Gastrocnemius medialis (tissue), 4 donors: ENCODE data around the gene FITM1. TPM values are rescaled to one million over a fixed set of nuclear protein-coding genes. Genes with fewer than 3 reads are reported as not detected.

Source experiments
- ATAC-seq, 2 donors: fragments of 150-250 bp; one replicate each; pipeline ENCODE4 v1.9.1; 2016
- DNase-seq, 2 donors: peaks; one replicate each; pipeline ENCODE4 v3.0.0-alpha.2; 2019
- H3K27ac ChIP-seq, 4 donors: fragments of 200-600 bp; sonication (generic); 1 replicate in 1 of 4; 2 replicates in 3 of 4; pipeline ENCODE4 v1.5.1; 2016 to 2018; ENCODE audit warnings: mild to moderate bottlenecking in 2 of 4, moderate library complexity in 1 of 4
- H3K27me3 ChIP-seq, 3 donors: fragments of 200-600 bp; sonication (generic) in 2 of 3; 1 replicate in 1 of 3; 2 replicates in 2 of 3; pipeline versions ENCODE4 v1.5.1 to v1.6.0; 2016 to 2019; ENCODE audit warnings: mild to moderate bottlenecking in 1 of 3, moderate library complexity in 1 of 3
- H3K36me3 ChIP-seq, 2 donors: fragments of 200-600 bp; sonication (generic) in 1 of 2; one replicate each; pipeline ENCODE4 v1.5.1; 2017 to 2018
- H3K4me1 ChIP-seq, 2 donors: fragments of 200-600 bp; sonication (generic) in 1 of 2; one replicate each; pipeline ENCODE4 v1.5.1; 2016 to 2017; ENCODE audit warnings: mild to moderate bottlenecking in 2 of 2
- H3K4me3 ChIP-seq, 4 donors: fragments of 200-600 bp; sonication (generic) in 3 of 4; 1 replicate in 1 of 4; 2 replicates in 3 of 4; pipeline ENCODE4 v1.5.1; 2016 to 2019; ENCODE audit warnings: mild to moderate bottlenecking in 2 of 4
- H3K9me3 ChIP-seq, 3 donors: fragments of 200-600 bp; sonication (generic) in 2 of 3; 1 replicate in 1 of 3; 2 replicates in 2 of 3; pipeline ENCODE4 v1.5.1; 2016 to 2019
- CTCF ChIP-seq, 5 experiments: fragments of 450-650 bp in 3 of 5; fragments of 200-600 bp in 2 of 5; sonication (generic) in 2 of 5; IDR thresholded peaks in 4 of 5; conservative IDR thresholded peaks in 1 of 5; 1 replicate in 4 of 5; 2 replicates in 1 of 5; pipeline ENCODE4 v1.5.1; 2016 to 2019; ENCODE audit warnings: antibody characterized with exemption in 5 of 5, mild to moderate bottlenecking in 3 of 5, moderate library complexity in 3 of 5
- POLR2A ChIP-seq, 2 donors: fragments of 450-650 bp; IDR thresholded peaks; one replicate each; pipeline ENCODE4 v1.6.1; 2017; ENCODE audit warnings: antibody characterized with exemption in 2 of 2, mild to moderate bottlenecking in 2 of 2, moderate library complexity in 2 of 2
- in situ Hi-C, 4 donors: fragments of 200-750 bp; cut with MboI; loops; one replicate each; pipeline versions ENCODE4 v1.15.0 to v1.8.0; 2017; ENCODE audit warnings: low sequenced_read_pairs in 4 of 4
- intact Hi-C: fragments of 100-400 bp; cut with DNase I; formaldehyde crosslinking; loops from one replicate; pipeline ENCODE4 v1.15.1; 2023; ENCODE audit warnings: low total_unique reads
- total RNA-seq, 4 donors: library from RNA; depleted of rRNA; stranded (reverse); fragments of >200 nt; gene quantifications; one replicate each; pipeline versions ENCODE4 v1.1.0 to v1.2.3, GENCODE V29; 2016

Gene FITM1
- total RNA-seq, 4 donors from 2014 or later = 45.3 to 91.3 (median 65.4) TPM

GRCh38 chr14:24127673-24128072 is 2.8 kb upstream of the FITM1 start:
- peak overlapping the region in 1 of 4 donors; percentile 31 for H3K27ac ChIP-seq
- H3K9me3 ChIP-seq = no peaks in the 10 kb centered on the region
- intact Hi-C loops = no loop called here
- in situ Hi-C loops = loop anchor here in 1 of 4 donors (25.0 kb wide), 1 partner anchor 815 kb away; the partner anchor contains the start of genes BCL2L2, PABPN1 and PPP1R3E
- peaks cover 0 to 17% of the 10 kb centered on the region in 2 donors for H3K36me3 ChIP-seq
- ATAC-seq (no peak), DNase-seq (no peak)
- no peaks in the 10 kb centered on the region for H3K27me3 ChIP-seq
- H3K4me3 ChIP-seq = no peak overlapping the region
- H3K4me1 ChIP-seq = peaks cover 25 to 28% of the 10 kb centered on the region in 2 donors
- TF ChIP-seq CTCF (IDR thresholded peaks at IDR 0.05 in 4 of 5, conservative IDR thresholded peaks at IDR 0.05 in 1 of 5) (no peak), POLR2A (IDR thresholded peaks at IDR 0.05) (no peak)

- TF ChIP-seq POLR2A (IDR thresholded peaks at IDR 0.05) = no peak
- TF ChIP-seq CTCF (IDR thresholded peaks at IDR 0.05 in 4 of 5, conservative IDR thresholded peaks at IDR 0.05 in 1 of 5) = no peak
- H3K4me3 ChIP-seq = no peak overlapping the region
- H3K36me3 ChIP-seq = no peaks in the 10 kb centered on the region
- H3K9me3 ChIP-seq = no peaks in the 10 kb centered on the region
- H3K27me3 ChIP-seq = no peaks in the 10 kb centered on the region
- ATAC-seq = no peak
- peak overlapping the region; percentile 95 to 99 (median 98) for H3K27ac ChIP-seq
- H3K4me1 ChIP-seq = peaks cover 29 to 34% of the 10 kb centered on the region in 2 donors
- in situ Hi-C loops = loop anchor here in 1 of 4 donors (25.0 kb wide), 1 partner anchor 817 kb away; the partner anchor contains the start of genes BCL2L2, PABPN1 and PPP1R3E
- intact Hi-C loops = no loop called here
- no peak for DNase-seq
Measured at GRCh38 chr14:24129410-24129998, 955 bp upstream of the FITM1 start.

- H3K9me3 ChIP-seq = no peaks in the 10 kb centered on the region
- in situ Hi-C loops = loop anchor here in 1 of 4 donors (25.0 kb wide), 1 partner anchor 819 kb away; the partner anchor contains the start of genes BCL2L2, PABPN1 and PPP1R3E
- ATAC-seq = peak; percentile 79 to 89
- no peaks in the 10 kb centered on the region for H3K27me3 ChIP-seq
- peak overlapping the region; percentile 44 to 56 (median 48) for H3K4me3 ChIP-seq
- TF ChIP-seq POLR2A (IDR thresholded peaks at IDR 0.05) = peak in 1 of 2 donors; percentile 40
- TF ChIP-seq CTCF (IDR thresholded peaks at IDR 0.05 in 4 of 5, conservative IDR thresholded peaks at IDR 0.05 in 1 of 5) = no peak
- H3K27ac ChIP-seq = peak overlapping the region; percentile 95 to 99 (median 98)
- DNase-seq = peak; percentile 77 to 90
- intact Hi-C loops = loop anchor here (1.0 kb wide), 1 partner anchor 17 kb away; the partner anchor contains the start of genes DCAF11 and NRL
- H3K36me3 ChIP-seq = no peaks in the 10 kb centered on the region
- peaks cover 34 to 40% of the 10 kb centered on the region in 2 donors for H3K4me1 ChIP-seq
Measured at GRCh38 chr14:24130717-24131548, 474 bp downstream of the FITM1 start.

- peak overlapping the region; percentile 44 to 56 (median 48) for H3K4me3 ChIP-seq
- H3K4me1 ChIP-seq = peaks cover 34 to 42% of the 10 kb centered on the region in 2 donors
- no peaks in the 10 kb centered on the region for H3K9me3 ChIP-seq
- DNase-seq = peak in 1 of 2 donors; percentile 61
- intact Hi-C loops = loop anchor here (1.0 kb wide), 1 partner anchor 17 kb away; the partner anchor contains the start of genes DCAF11 and NRL
- TF ChIP-seq CTCF (IDR thresholded peaks at IDR 0.05 in 4 of 5, conservative IDR thresholded peaks at IDR 0.05 in 1 of 5) (no peak), POLR2A (IDR thresholded peaks at IDR 0.05) (no peak)
- in situ Hi-C loops = loop anchor here in 1 of 4 donors (25.0 kb wide), 1 partner anchor 819 kb away; the partner anchor contains the start of genes BCL2L2, PABPN1 and PPP1R3E
- peak overlapping the region; percentile 95 to 99 (median 98) for H3K27ac ChIP-seq
- ATAC-seq = peak; percentile 27 to 58
- no peaks in the 10 kb centered on the region for H3K36me3 ChIP-seq
- no peaks in the 10 kb centered on the region for H3K27me3 ChIP-seq
Measured at GRCh38 chr14:24131549-24131966, 1.1 kb downstream of the FITM1 start.
